HCT116 (cell line): ENCODE data around the gene MNDA.

Experiments
- CTCF ChIP-seq, 3 experiments: fragments of 200-600 bp in 1 of 3; sonication (generic) in 1 of 3; IDR thresholded peaks in 2 of 3; conservative IDR thresholded peaks in 1 of 3; 2 replicates each; pipeline ENCODE4 v1.5.1; 2012 to 2017; ENCODE audit warnings: low read depth in 2 of 3, low read length in 2 of 3, antibody characterized with exemption in 1 of 3, borderline replicate concordance in 1 of 3, control low read depth in 1 of 3, mild to moderate bottlenecking in 1 of 3, mixed read lengths in 1 of 3, mixed run types in 1 of 3, moderate library complexity in 1 of 3; ENCODE audit not compliant: insufficient read depth in 1 of 3
- EZH2phosphoT487 ChIP-seq: fragments of 200-600 bp; IDR thresholded peaks from 2 replicates; pipeline ENCODE4 v1.6.1; 2018; ENCODE audit warnings: antibody characterized with exemption, borderline replicate concordance
- JUND ChIP-seq: IDR thresholded peaks from 2 replicates; pipeline ENCODE4 v1.6.1; 2012
- MAX ChIP-seq: IDR thresholded peaks from 2 replicates; pipeline ENCODE4 v1.6.1; 2012
- POLR2A ChIP-seq: IDR thresholded peaks from 2 replicates; pipeline ENCODE4 v1.7.0; 2011; ENCODE audit warnings: borderline replicate concordance; ENCODE audit not compliant: insufficient read depth, insufficient read length; ENCODE audit errors: extremely low read depth
- RAD21 ChIP-seq: IDR thresholded peaks from 2 replicates; pipeline ENCODE4 v1.6.1; 2012; ENCODE audit warnings: low read depth, mild to moderate bottlenecking
- REST ChIP-seq: IDR thresholded peaks from 2 replicates; pipeline ENCODE4 v1.6.1; 2012; ENCODE audit warnings: low read depth
- SRF ChIP-seq: IDR thresholded peaks from 2 replicates; pipeline ENCODE4 v1.6.1; 2012; ENCODE audit warnings: low read depth
- ZFX ChIP-seq: fragments of 450-650 bp; IDR thresholded peaks from 2 replicates; pipeline ENCODE4 v1.6.1; 2017

DNA sequence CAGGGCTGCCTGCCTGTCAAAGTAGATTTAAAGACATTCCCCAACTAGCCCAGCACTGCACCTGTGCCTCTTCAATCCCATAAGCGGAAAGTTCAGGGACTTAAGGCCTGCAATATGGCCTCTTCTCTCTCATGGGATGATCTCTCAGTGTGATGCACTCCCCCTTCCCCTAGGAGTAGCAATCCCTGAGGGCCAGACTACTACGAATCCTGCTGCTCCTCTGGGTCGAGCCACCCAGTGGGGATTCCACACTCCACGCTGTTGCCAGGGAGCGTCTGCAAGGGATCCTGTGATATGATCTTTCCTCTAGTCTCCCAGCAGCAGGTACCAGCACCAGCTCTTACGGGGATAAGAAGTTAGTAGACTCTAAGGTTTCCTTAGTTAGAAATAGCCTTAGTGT, 36.9 kb upstream of the MNDA start:
- TF ChIP-seq SRF (no peak), ZFX (no peak), CTCF (IDR thresholded peaks at IDR 0.05 in 2 of 3, conservative IDR thresholded peaks at IDR 0.05 in 1 of 3; ENCODE audit: borderline replicate concordance in 1 of 3, insufficient read depth in 1 of 3, low read depth in 2 of 3, low read length in 2 of 3) (no peak), RAD21 (no peak), REST (no peak), MAX (no peak), POLR2A (no peak), JUND (no peak), EZH2phosphoT487 (no peak)
